ENCODE data around the gene LMCD1. TPM values are rescaled to one million over a fixed set of nuclear protein-coding genes. Genes with fewer than 3 reads are reported as not detected.

LMCD1 gene
- total and polyA plus RNA-seq, 7 donors, result 6.5 to 49.3 (median 16.2) TPM

- intact Hi-C loops (cut with DNase I), result no loop called here
- 89 to 92% methylated on average over 9 of the region's 9 CpGs for whole genome bisulfite sequencing, 2 donors
- Histone ChIP-seq H3K9me3 (no peaks in the 10 kb centered on the region), H3K27ac (no peak overlapping the region), H3K4me1 (no peaks in the 10 kb centered on the region), H3K4me3 (no peak overlapping the region), H3K27me3 (no peaks in the 10 kb centered on the region), H3K36me3 (no peaks in the 10 kb centered on the region)
- DNase-seq, result no peak
- TF ChIP-seq POLR2AphosphoS5 (IDR thresholded peaks at IDR 0.05), result no peak
- TF ChIP-seq CTCF (IDR thresholded peaks at IDR 0.05), result no peak
- TF ChIP-seq EP300 (IDR thresholded peaks at IDR 0.05), result no peak
- TF ChIP-seq POLR2A (IDR thresholded peaks at IDR 0.05), result no peak
Observed at GRCh38 chr3:8520816-8521403, 19.3 kb downstream of the LMCD1 start.

- no peaks in the 10 kb centered on the region for H3K4me1 ChIP-seq
- intact Hi-C loops (cut with DNase I), result no loop called here
- TF ChIP-seq POLR2AphosphoS5 (IDR thresholded peaks at IDR 0.05) (no peak), POLR2A (IDR thresholded peaks at IDR 0.05) (no peak), CTCF (IDR thresholded peaks at IDR 0.05) (no peak), EP300 (IDR thresholded peaks at IDR 0.05) (no peak)
- no peaks in the 10 kb centered on the region for H3K9me3 ChIP-seq
- H3K4me3 ChIP-seq, result no peak overlapping the region
- no peak for DNase-seq
- no peaks in the 10 kb centered on the region for H3K36me3 ChIP-seq
- H3K27ac ChIP-seq, result no peak overlapping the region
- WGBS, 2 donors, result 59% methylated on average over 1 of the region's 1 CpG
- H3K27me3 ChIP-seq, result no peaks in the 10 kb centered on the region
Observed at GRCh38 chr3:8523041-8523440, 21.4 kb downstream of the LMCD1 start.

- Histone ChIP-seq H3K9me3 (no peaks in the 10 kb centered on the region), H3K27me3 (no peaks in the 10 kb centered on the region), H3K36me3 (no peaks in the 10 kb centered on the region), H3K4me1 (no peaks in the 10 kb centered on the region), H3K4me3 (no peak overlapping the region), H3K27ac (no peak overlapping the region)
- WGBS, 2 donors, result 45 to 73% methylated on average over 3 of the region's 3 CpGs
- no peak for DNase-seq
- TF ChIP-seq CTCF (IDR thresholded peaks at IDR 0.05), result no peak
- TF ChIP-seq POLR2A (IDR thresholded peaks at IDR 0.05), result no peak
- TF ChIP-seq POLR2AphosphoS5 (IDR thresholded peaks at IDR 0.05), result no peak
- TF ChIP-seq EP300 (IDR thresholded peaks at IDR 0.05), result no peak
- intact Hi-C loops (cut with DNase I), result no loop called here
Observed at GRCh38 chr3:8524249-8524648, 22.6 kb downstream of the LMCD1 start.

- intact Hi-C loops (cut with DNase I), result no loop called here
- H3K9me3 ChIP-seq, result no peaks in the 10 kb centered on the region
- no peak overlapping the region for H3K4me3 ChIP-seq
- no peaks in the 10 kb centered on the region for H3K36me3 ChIP-seq
- WGBS, 2 donors, result 89 to 91% methylated on average over 5 of the region's 5 CpGs
- H3K27ac ChIP-seq, result no peak overlapping the region
- no peaks in the 10 kb centered on the region for H3K27me3 ChIP-seq
- TF ChIP-seq CTCF (IDR thresholded peaks at IDR 0.05) (no peak), EP300 (IDR thresholded peaks at IDR 0.05) (no peak), POLR2A (IDR thresholded peaks at IDR 0.05) (no peak), POLR2AphosphoS5 (IDR thresholded peaks at IDR 0.05) (no peak)
- no peak for DNase-seq
- H3K4me1 ChIP-seq, result peaks cover 0 to under 1% (median 0%) of the 10 kb centered on the region in 4 donors
Observed at GRCh38 chr3:8524656-8525399, 23.2 kb downstream of the LMCD1 start.

Data from sigmoid colon (tissue), 7 donors.